ENCODE results near the gene VMO1.
A peak's percentile ranks its signal among the peaks of the same experiment; 100 is the strongest.

The VMO1 gene

GRCh38 chr17:4751932-4752331 lies 34.2 kb downstream of the VMO1 start:
- no peak for DNase-seq

- DNase-seq = no peak
Measured at GRCh38 chr17:4750606-4751005, 35.6 kb downstream of the VMO1 start.

GRCh38 chr17:4748686-4749085 lies 37.5 kb downstream of the VMO1 start:
- no peak for DNase-seq

DNA sequence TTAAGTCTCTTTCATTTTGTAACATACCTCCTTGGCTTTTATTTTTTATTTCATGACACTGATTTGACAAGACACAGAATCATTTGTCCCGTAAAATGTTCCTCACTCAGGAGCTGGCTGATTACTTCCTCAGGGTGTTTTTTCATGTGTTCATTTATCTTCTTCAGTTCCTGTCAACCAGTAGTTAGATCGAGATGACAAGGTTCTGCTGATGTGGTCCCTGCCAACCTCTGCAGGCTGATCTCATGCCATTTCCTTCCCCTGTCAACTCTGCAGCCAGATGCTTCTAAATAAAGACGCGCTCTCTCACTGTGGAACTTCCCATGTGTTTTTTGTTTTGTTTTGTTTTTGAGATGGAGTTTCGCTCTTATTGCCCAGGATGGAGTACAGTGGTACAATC lies 38.3 kb downstream of the VMO1 start:
- no peak for DNase-seq

GRCh38 chr17:4744999-4745969 lies 40.9 kb downstream of the VMO1 start:
- DNase-seq = no peak

DNA sequence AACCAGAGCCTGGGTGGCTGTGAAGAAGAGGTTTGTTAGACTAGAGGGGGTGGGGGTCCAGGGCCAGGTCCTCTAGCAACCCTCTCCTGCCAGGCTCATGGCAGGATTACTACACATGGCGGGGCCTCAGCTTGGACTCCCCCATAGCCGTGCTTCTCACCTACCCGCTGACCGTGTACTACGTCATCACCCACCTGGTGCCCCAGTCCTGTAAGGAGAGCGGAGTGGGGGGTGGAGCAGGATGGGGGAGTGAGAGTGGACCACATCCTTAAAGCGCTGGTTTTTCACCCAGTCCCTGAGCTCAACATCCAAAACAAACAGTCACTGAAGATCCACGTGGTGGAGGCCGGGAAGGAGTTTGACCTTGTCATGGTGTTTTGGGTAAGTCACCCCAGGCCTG lies 42.3 kb downstream of the VMO1 start:
- DNase-seq = no peak

DNA sequence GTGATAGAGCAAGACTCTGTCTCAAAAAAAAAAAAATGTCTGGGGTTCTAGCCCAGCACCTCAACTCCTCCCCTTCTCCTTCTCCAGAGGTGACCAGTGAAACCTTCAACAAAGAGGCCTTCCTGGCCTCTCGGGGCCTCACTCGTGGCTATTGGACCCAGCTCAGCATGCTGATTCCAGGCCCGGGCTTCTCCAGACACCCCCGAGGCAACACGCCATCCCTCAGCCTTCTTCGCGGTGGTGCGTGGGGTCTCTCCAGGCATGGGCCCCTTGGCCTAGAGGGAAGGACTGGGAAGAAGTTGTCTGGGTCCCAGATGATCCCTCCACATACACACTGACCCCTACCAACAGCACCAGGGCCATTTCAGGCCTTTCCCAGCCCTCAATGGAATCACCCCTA lies 42.9 kb downstream of the VMO1 start:
- DNase-seq = no peak

DNA sequence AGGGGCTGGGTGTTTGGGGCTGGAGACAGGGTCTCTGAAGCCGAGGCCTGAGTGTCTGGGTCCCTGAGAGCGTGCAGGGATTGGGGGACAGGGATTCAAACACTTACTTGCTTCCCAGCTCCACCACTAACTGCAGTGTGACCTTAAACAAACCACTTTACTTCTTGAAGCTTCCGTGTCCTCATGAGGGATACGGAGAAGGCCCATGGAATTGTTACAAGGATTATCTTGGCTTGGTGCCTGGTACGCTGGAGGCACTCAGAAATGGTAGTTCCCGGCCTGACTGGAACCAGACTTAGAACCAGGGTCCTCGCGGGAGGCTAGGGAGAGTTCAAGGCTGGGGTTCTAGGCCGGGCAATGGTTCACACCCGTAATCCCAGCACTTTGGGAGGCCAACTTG lies 43.5 kb downstream of the VMO1 start:
- DNase-seq = no peak

DNA sequence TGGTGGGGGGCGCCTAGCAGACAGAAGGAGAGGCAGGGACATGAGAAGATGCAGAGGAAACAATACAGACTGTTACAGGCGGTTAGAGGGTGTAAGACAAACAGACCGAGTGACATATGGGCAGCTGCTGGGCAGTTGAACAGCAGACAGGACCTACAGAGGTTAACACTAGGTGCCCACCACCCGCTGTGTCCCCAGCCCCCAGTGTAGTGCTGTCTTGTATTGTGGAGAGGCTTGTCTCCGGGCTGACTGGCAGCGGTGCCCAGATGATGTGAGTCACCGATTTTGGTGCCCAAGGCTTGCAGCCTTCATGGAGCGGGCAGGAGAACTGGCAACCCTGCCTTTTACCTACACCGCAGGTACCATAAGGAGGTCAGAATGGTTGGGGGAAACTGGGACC lies 44.0 kb downstream of the VMO1 start:
- no peak for DNase-seq

GRCh38 chr17:4741544-4741943 lies 44.6 kb downstream of the VMO1 start:
- DNase-seq = no peak

DNA sequence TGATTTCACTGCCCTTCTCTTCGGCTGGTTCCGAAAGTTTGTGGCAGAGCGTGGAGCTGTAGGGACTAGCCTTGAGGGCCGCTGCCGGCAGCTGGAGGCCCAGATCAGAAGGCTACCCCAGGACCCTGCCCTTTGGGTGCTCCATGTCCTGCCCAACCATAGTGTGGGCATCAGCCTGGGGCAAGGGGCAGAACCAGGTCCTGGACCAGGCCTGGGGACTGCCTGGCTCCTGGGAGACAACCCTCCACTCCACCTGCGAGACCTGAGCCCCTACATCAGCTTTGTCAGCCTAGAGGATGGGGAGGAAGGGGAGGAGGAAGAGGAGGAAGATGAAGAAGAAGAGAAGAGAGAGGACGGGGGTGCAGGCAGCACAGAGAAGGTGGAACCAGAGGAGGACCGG lies 45.6 kb downstream of the VMO1 start:
- no peak for DNase-seq

DNA sequence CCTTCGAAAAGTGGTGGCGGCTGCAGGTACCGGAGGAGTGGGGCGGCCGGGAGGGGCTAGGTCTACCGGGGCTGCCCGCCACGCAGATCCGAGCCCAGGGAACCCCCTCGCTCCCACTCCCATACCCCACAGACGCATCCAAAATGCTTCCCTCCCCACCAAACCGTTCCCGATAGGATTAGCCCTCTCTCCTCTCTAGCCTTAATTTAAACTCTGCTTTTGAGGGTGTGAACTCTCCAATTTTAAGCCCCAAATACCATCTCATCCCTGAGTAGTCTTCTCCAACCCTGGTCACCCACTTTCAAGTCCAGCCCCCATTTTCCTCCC lies 46.2 kb downstream of the VMO1 start:
- no peak for DNase-seq

DNA sequence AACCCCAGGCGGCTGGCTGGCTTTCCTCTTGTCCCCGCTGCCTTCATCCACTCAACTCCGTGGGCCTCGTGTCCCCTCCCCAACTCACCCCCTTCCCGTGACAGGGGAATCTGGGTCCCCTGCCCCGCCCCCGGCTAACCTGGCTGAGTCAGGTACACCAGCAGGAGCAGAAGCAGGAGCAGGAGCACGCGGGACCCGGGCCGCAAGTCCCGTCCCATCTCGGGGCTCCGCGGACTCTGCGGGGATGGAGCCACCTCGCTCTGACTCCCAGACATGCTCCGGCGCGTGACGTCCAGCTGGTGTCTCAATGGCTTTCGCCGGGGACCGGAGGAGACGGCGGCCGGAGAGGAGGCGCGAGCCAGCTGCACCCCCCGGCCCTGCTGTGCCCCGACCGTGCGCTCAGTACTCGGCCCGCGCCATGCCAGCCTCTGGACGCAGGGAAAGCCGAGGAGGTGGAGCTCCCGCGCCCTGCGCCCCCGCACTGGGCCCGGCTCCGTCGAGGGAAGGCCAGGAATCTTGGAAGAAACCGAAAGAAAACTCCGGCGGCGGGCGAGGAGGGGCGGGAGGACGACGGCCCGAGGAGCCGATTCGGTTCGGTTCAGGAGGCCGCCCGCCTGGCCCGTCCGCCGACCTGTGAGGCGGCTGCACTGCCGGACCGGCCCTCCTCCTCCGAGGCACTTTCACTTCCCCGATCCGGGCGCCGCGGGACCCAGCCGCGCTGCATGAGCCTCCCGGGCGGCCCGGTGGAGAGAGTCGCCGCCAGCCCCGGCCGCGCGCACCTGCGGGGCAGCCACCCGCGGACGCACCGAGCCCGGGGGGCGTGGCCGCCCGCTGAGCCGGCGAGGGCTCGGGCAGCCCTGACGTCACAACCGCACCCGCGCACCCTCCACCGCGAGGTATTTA lies 46.8 kb downstream of the VMO1 start, which contains the start of the genes CXCL16 and ZMYND15:
Gene CXCL16 (minus strand): TSS at position 807 of the 903 bp plus-strand sequence. CDS start 589 bp downstream, at position 218.
Gene ZMYND15 (plus strand): TSS at position 712 of the 903 bp plus-strand sequence. CDS start 716 bp downstream, outside the sequence.
- peak; percentile 44 for DNase-seq

- DNase-seq = no peak
Measured at GRCh38 chr17:4738136-4739121, 47.7 kb downstream of the VMO1 start.

GRCh38 chr17:4735876-4736651 lies 50.1 kb downstream of the VMO1 start:
- DNase-seq = no peak
